ENCODE data around the gene S100A9.
A peak's percentile ranks its signal among the peaks of the same experiment; 100 is the strongest.
"Not testable (repeated sequence)": the region's sequence is repeated elsewhere in the genome, so short reads cannot be mapped to it uniquely, and the experiment has no call there.

Gene S100A9

DNA sequence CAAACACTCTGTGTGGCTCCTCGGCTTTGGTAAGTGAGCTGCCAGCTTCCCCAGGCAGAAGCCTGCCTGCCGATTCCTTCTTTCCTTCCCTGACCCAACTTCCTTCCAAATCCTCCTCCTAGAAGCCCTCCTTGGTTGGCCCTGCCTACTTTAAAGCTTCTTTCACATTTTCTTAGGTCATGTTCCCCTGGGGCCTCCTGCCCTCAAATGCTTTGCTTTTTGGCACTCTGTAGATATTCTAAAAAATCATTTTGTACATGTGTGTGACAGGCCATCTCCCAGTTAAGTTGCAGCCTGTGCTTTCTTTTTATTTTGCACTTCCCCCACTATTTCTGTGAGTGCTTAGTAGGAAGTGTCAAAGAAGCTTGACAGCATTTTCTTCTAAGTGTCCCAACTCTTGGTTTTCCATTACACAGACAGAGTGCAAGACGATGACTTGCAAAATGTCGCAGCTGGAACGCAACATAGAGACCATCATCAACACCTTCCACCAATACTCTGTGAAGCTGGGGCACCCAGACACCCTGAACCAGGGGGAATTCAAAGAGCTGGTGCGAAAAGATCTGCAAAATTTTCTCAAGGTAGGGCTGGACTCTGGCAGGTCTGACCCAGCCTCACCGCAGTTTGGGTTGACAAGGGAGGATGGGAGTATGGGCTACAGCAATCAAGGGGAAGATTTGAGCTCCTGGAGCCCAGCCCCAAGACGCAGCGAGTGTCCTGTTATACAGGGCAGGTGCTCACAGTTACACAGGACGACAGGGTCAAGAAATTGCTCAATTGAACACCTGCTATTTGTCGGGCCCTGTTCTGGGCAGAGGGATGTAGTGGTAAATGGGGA lies at the start of gene S100A9:
Gene S100A9, plus strand, starts transcription at position 2 of the 838 bp plus-strand sequence. Its CDS starts 430 bp downstream, at position 432.
- DNase-seq: no peak

DNA sequence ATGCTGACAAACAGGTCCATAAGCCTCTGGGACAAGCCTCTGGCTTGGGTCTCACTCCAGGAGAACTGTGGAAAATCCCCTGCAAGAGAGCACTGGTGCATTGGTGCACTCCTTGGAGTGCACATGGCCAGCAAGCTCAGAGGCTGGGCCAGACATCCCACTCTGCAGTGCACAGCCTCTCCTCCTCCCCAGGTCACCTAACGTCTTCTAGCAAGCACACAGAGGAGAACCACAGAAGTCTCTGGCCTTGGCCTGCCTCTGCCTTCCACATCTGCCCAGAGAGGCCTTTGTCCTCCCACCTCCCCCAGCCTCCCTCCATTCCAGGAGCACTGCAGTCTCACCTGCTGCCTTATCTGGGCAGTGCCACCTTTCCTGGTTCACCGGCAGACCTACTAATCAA lies 49.1 kb upstream of the S100A9 start:
- no peak for DNase-seq

DNA sequence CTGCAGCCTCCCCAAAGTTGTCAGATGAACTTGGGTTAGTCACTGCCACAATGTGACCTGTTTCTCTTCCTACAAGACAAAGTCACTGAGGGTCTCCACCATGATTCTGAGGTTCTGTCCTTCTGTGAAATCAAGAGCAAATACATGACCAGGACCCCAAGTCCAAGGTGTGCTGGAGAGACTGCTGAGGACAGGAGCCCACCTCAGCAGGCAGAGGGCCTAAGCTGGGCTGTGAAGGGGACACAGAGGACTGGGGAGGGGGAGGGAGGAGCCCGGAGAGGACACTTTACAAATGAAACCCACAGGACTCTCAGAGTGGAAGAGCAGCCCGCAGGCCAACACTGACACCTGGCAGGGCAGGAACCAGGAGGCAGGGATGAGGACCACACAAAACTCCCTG lies 48.2 kb upstream of the S100A9 start:
- DNase-seq: no peak

DNA sequence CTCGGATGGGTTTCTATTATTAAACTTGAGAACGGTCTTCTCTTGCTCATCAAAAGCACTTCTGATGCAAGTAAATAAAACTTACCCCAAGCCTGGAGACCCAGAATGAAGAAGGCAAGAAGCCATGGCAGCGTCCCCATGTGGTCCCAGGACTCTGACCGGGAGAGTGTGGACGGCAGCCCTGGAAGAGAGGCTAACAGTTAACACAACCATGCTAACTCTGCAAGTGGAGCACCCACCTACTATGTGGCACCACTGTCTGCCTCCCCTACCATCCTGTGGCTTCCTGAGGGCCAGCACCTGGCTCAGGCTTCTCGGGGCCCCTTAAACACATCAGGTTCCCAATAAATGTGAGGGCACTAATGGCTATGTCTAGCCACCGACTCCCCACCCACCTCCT lies 47.1 kb upstream of the S100A9 start:
- no peak for DNase-seq

DNA sequence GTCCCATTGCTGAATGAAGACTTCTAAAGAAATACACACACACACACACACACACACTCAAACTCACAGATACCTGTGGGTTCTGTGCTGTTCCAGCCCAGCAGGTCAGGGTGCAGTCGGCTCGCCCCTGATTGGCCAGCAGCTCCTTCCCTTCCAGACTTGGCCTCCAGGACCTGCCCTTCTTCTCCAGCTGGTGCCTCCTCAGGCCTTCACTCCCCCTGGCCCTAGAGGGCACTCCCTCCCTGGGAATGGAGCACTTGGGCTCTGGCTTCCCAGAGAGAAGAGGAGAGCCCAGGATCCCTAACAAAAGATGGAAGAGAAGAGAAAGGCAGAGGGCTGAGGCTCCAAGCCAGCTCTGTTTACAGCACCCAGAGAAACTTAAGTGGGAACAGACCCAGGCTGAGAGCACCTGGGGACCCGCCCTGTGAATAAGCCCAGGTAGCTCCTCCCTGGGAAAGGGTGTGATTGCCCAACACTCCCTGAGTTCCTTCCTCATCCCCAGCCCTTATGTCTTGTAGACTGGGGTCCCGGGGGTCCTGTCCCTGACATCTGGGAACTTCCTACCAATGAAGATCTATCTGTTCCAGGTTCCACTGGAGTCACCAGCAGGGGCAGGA lies 45.0 kb upstream of the S100A9 start, which contains the start of gene PGLYRP3:
Gene PGLYRP3, minus strand, starts transcription at position 383 of the 617 bp plus-strand sequence. CDS start 2,287 bp downstream, outside the sequence.
- DNase-seq: no peak

DNA sequence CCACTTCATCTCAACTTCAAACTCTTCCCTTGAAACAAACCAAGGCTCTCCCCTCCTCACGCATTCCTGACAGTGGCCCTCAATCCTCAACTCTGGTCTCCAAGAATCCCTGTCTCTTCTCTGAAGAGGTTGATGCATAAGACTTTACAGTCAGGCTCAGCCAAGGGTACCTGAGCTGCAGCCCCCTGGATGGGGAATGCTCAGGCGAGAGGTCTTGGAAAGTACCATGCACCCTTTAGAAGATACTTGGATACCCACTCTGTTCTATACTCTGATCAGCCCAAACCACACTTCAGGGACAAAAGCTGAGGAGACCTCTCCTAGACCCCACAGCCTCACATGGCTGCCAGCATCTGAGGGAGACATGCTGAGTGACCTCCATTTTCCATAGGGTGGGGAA lies 44.4 kb upstream of the S100A9 start:
- DNase-seq: no peak

DNA sequence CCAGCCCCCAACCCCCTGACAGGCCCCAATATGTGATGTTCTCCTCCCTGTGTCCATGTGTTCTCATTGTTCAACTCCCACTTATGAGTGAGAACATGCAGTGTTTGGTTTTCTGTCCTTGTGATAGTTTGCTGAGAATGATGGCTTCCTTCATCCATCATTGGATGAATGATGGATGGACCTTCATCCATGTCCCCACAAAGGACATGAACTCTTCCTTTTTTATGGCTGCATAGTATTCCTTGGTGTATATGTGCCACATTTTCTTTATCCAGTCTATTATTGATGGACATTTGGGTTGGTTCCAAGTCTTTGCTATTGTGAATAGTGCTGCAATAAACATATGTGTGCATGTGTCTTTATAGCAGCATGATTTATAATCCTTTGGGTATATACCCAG lies 43.3 kb upstream of the S100A9 start:
- DNase-seq: not testable (repeated sequence)

DNA sequence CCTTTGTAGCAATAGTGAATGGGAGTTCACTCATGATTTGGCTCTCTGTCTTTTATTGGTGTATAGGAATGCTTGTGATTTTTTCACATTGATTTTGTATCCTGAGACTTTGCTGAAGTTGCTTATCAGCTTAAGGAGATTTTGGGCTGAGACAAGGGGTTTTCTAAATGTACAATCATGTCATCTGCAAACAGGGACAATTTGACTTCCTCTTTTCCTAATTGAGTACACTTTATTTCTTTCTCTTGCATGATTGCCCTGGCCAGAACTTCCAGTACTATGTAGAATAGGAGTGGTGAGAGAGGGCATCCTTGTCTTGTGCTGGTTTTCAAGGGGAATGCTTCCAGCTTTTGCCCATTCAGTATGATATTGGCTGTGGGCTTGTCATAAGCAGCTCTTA lies 41.6 kb upstream of the S100A9 start:
- not testable (repeated sequence) for DNase-seq

DNA sequence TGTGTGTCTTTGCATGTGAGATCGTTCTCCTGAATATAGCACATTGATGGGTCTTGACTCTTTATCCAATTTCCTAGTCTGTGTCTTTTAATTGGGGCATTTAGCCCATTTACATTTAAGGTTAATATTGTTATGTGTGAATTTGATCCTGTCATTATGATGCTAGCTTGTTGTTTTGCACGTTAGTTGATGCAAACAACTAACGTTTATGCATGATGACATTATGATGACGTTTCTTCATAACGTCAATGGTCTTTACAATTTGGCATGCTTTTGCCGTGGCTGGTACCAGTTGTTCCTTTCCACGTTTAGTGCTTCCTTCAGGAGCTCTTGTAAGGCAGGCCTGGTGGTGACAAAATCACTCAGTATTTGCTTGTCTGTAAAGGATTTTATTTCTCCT lies 39.5 kb upstream of the S100A9 start:
- not testable (repeated sequence) for DNase-seq

DNA sequence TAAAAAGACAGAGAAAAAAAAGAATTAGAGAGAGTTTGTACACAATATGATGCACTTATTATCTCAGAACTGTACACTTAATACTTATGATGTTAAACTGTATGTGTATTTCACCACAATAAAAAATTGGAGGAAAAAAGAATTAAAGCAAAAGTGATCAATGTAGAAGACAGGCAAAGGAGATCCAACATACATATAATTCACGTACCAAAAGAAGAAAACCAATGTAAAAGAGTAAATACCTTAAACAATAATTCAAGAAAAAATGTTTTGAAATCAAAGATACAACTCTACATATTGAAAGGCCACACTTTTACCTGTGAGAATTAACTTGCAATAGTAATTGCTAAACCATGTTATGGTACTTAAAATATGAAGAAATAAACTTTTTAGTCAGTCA lies 35.1 kb upstream of the S100A9 start:
- no peak for DNase-seq

DNA sequence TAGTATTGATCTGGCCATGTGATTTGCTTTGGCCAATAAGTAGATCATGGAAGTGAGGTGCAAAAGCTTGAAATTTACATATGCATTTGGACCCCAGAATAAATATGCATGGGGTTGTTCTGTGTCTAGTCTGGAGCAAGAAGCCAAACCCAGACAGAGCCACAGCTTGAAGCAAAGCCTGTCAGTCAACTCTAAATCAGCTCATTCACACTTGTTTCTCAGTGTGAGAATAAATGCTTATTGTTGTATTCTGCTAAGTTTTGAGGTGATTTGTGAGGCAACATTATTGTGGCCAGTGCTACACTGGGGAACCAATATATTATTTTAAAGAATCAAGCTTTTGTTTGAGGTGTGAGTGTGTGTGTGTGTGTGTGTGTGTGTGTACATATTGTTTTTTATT lies 32.7 kb upstream of the S100A9 start:
- DNase-seq: peak in 6 of 58 donors; percentile 1 to 37 (median 4)

DNA sequence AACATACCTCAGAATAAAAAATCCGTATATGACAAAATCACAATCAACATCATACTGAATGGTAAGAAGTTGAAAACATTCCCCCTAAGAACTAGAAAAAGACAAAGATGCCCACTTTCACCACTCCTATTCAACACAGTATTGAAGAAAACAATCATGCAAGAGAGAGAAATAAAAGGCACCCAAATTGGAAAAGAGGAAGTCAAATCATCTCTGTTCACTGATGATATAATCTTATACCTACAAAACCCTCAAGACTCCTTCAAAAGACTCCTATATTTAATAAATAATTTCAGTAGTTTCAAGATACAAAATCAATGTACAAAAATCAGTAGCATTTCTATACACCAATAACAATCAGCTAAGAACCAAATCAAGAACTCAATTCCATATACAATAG lies 23.8 kb upstream of the S100A9 start:
- no peak for DNase-seq

DNA sequence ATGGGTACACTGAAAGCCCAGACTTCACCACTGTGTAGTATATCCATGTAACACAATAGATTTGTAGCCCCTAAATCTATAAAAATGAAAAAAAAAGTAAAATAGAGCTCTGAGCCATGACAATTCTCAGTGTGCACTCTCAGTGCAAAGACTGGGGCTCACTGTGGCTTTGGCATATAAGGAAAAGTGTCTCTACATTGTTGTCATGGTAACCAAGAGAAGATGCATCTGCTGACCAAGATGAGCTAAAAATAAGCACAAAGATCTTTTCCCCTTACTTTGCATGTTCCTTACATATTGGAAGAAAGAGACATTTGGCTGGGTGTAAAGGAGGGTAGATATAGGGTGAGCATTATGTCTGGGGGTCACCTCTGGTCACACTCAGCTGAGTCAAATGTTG lies 21.0 kb upstream of the S100A9 start:
- peak in 1 of 58 donors; percentile 33 for DNase-seq

DNA sequence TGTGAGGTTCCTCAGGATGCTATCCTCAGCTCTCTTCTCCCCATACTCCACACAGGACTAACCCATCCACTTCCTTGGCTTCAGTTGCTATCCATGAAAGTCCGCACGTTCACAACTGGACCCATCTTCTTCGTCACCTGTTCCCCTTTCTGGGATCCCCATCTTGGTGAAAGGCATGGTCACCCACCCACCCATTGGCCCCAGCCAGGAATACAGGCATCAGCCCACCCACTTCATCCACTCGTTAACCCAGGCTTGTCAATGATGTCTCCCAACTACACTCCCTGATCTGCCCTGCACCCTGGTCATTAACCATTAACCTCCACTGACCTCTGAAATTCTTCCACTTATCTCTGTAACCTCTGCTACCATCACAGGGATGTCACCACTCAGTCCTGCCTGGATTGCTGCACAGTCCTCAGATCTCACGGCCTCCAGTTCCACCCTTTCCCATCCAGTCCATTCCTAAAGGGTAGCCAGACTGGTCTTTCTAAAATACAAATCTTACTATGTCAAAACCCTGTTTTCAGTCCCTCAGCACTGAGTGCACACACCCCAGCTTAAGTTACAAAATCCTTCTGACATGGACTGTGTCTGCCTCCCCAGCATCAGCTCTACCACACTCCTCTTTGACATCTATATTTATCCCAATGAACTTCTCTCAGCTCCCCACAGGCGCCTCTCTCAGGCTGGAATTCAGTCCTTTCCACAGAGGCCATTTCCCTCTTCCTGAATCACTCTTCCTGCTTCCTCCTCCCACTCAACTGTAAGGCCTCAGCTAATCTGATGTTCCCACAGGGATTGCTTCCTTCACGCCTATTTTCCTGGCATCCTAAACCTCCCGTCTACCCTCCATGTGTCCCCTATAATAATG lies 19.4 kb upstream of the S100A9 start:
- no peak for DNase-seq

DNA sequence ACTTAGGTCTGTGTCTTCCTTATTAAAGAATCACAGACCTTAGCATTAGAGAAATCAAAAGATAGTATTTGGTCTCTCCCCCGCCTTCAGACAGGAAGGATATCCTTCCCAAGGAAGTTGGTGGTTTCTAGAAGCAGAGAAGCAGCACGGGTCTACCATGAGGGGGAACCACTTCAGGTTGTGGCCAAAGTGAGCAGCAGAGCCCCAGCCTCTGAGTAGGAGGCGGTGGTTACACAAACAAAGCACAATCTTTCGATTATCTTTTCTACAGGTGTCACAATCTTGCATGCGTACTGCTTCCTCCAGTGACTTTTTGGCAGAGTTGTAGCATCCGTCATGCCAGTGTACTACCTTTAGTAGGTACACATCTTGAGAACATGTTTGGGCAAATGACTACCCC lies 17.9 kb upstream of the S100A9 start:
- DNase-seq: no peak

DNA sequence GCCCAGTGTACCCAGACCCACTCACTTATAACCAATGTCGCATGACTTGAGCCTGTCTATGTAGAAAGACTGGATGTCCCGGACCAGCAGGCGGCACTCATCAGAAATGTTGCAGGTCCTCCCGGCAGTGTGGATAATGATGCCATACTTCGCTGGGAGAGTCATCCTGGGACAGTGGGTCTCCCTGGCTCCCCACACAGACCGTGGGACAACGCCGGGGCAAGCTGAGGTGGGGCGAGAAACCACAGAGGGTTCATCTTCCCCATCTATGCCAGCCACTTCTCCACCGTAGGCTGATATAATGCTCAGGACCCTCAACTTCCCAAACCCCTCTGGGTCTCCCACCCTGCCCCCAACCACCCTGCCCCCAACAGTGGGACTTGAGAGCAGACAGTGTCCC lies 17.3 kb upstream of the S100A9 start:
- DNase-seq: no peak

DNA sequence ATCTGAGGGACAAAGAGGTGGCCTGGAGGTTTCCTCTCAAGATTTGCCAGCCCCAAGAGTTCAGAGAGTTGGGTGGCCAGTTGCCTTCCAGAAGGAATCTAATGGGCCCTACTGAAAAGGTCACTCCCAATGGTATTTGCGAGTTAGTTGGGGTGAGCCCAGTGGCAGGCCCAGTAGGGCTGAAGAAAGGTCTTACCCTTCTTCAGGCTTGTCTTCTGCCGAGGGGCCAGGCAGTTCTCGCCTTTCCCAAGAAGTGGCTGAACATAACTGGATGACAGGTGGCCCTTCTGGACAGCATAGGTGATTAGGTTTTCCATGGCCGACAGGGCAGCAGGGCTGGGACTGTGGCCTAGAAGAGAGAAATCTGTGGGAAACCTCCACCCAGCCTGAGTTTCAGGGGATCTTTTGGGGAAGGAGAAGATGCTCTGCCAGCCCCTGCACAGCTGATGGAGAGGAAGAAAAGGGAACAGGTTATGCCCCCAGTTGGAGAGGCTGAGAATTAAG lies 16.2 kb upstream of the S100A9 start:
- no peak for DNase-seq

DNA sequence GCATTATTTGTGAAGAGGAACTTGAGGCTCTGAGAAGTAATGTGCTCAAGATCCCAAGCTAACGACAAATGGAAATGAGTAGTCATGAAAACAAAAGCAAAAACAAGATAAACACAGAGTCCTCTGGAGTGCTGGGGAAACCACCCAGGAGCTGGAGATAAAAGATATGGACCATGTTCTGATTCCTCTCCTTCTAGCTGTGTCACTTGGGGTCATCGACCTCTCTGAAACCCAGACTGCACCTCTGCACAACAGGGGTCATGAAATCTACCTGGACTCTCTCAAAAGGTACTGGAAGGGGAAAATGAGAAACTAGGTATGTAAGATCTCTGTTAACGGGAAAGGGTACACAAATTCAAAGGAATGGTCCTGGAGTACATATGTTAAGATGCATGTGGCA lies 15.5 kb upstream of the S100A9 start:
- DNase-seq: no peak

DNA sequence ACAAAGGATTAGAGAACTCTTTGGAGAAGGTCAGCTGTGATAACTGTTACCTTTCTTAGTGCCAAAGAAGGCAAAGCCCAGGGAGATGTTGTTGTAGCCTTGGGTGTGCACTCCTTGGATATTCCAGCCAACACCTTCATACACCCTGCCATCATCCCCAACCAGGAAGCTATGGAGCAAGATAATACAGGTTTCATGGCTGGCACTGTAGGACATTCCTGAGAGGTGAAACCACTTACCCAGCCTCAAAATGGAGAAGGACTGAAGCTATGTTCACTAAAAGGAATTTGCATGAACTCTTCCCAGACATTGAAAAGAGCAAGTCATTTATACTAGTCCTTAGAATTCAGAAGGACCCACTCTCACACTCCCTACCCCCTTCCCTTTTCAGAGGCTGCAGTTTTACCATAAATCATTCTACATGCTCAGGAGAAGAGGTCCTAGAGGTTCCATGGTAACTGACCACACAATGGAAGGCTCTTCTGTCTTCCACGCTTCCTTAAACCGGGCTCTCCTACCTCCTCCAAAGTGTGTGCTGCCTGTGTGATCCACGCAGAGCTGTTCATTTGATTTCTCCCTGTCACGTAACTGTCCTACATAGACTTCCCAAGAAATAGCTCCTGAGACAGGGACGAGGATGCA lies 14.5 kb upstream of the S100A9 start:
- DNase-seq: no peak

DNA sequence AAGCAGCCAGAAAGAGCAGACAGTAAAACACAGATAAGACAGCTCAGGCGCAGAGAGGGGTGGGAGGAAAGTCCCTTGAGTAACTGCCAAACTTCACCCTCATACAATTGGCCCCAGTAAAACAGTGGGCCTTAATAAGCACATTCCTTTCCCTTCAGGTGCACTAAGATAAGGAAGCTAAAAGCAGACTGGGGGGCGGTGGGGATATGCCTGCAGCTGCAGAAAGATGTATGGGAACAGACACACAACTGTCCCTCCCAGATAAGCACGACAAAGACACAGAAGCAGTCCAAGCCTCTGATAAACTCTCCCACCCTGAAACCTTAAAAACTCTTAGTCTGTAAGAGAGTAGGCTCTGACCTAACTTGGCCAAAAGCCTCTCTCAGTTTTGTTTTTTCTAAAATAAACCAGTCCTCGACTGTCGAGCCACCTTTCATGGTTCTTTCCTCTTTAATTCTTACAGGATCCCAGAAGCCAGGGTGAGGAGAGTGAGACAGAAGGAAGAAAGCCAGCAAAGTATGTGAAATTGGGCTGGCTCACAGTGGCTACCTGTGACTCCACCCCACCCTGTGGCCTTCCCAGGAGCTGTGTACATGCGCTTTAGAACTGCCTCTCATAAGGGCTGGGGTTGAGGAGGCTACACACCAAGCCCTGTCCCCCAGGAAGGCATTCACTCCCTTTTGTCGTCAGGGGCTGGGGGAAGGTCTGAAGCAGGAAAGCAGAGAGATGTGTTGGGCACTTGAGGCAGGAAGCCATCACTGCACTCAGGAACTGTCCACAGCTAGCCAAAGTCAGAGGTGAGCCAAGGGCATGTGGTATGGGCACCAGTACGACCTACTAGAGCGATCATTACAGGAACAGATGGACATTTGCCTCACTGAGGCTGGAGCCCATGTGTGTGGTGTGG lies 13.6 kb upstream of the S100A9 start:
- no peak for DNase-seq

All from anterior cingulate cortex (tissue), 58 donors.